DOHH2 (cell line): Measurements from ENCODE around the gene NR2C2.

Experiments
- H3F3A ChIP-seq: fragments of 200-600 bp; sonication (generic), shearing (Covaris generic); 2 replicates; pipeline ENCODE4 v1.6.0; 2016; ENCODE audit warnings: antibody characterized with exemption, mild to moderate bottlenecking; ENCODE audit not compliant: control insufficient read depth, insufficient read depth
- H3K27ac ChIP-seq: fragments of 200-600 bp; sonication (generic); 2 replicates; pipeline ENCODE4 v1.5.1; 2014; ENCODE audit warnings: low read depth, mild to moderate bottlenecking, low read length, moderate library complexity
- H3K27me3 ChIP-seq: fragments of 200-600 bp; sonication (generic); 2 replicates; pipeline ENCODE4 v1.6.1; 2014; ENCODE audit warnings: mild to moderate bottlenecking, low read length, mixed read lengths; ENCODE audit not compliant: control insufficient read depth
- H3K36me3 ChIP-seq: fragments of 200-600 bp; sonication (generic); 2 replicates; pipeline ENCODE4 v1.6.1; 2014; ENCODE audit warnings: mild to moderate bottlenecking, low read length, moderate library complexity, mixed read lengths; ENCODE audit not compliant: control insufficient read depth
- H3K4me1 ChIP-seq: fragments of 200-600 bp; sonication (generic); 2 replicates; pipeline ENCODE4 v1.6.1; 2014; ENCODE audit warnings: mild to moderate bottlenecking, low read length, mixed read lengths; ENCODE audit not compliant: control insufficient read depth
- H3K4me2 ChIP-seq: fragments of 200-600 bp; sonication (generic); 2 replicates; pipeline ENCODE4 v1.6.0; 2014; ENCODE audit warnings: mild to moderate bottlenecking, low read length, moderate library complexity
- H3K4me3 ChIP-seq: fragments of 200-600 bp; sonication (generic); 2 replicates; pipeline ENCODE4 v1.5.1; 2014; ENCODE audit warnings: mild to moderate bottlenecking, low read length, mixed read lengths
- H3K79me2 ChIP-seq: fragments of 200-600 bp; sonication (generic); 2 replicates; pipeline ENCODE4 v1.6.1; 2014; ENCODE audit warnings: mild to moderate bottlenecking, low read length, mixed read lengths; ENCODE audit not compliant: control insufficient read depth
- H3K9me2 ChIP-seq: fragments of 200-600 bp; sonication (generic); replicated peaks from 2 replicates; pipeline ENCODE4 v1.6.1; 2014; ENCODE audit warnings: mild to moderate bottlenecking, low read length, mixed read lengths; ENCODE audit not compliant: control insufficient read depth
- H3K9me3 ChIP-seq: fragments of 200-600 bp; sonication (generic); 2 replicates; pipeline ENCODE4 v1.6.1; 2014; ENCODE audit warnings: antibody characterized with exemption, low read length, mixed read lengths; ENCODE audit not compliant: control insufficient read depth, insufficient read depth
- H4K20me1 ChIP-seq: fragments of 200-600 bp; sonication (generic); 2 replicates; pipeline ENCODE4 v1.6.0; 2014; ENCODE audit warnings: low read depth, mild to moderate bottlenecking, antibody characterized with exemption, low read length, moderate library complexity; ENCODE audit not compliant: control insufficient read depth, insufficient read depth
- EZH2phosphoT487 ChIP-seq: fragments of 200-600 bp; sonication (generic); IDR thresholded peaks from 2 replicates; pipeline ENCODE4 v1.6.1; 2017; ENCODE audit warnings: borderline replicate concordance, mild to moderate bottlenecking, antibody characterized with exemption, low read length, moderate library complexity, mixed read lengths
- TF ChIP-seq, protein P1 (sequence below): fragments of 200-600 bp; sonication (generic); IDR thresholded peaks from one replicate; pipeline ENCODE4 v1.5.1; 2014; ENCODE audit warnings: antibody characterized with exemption, mild to moderate bottlenecking, low read depth, low read length; ENCODE audit not compliant: poor library complexity, severe bottlenecking

Gene NR2C2

GRCh38 chr3:14969671-14970070, 22.3 kb downstream of the NR2C2 start:
- Histone ChIP-seq H3F3A (peaks cover 2% of the 10 kb centered on the region; the same call in 1 of the 2 replicates), H3K4me1 (no peaks in the 10 kb centered on the region), H3K27ac (no peak overlapping the region), H3K27me3 (no peaks in the 10 kb centered on the region), H4K20me1 (no peaks in the 10 kb centered on the region), H3K4me3 (no peak overlapping the region), H3K4me2 (no peak overlapping the region), H3K9me2 (no peaks in the 10 kb centered on the region), H3K79me2 (peaks cover 13% of the 10 kb centered on the region), H3K36me3 (peaks cover 37% of the 10 kb centered on the region), H3K9me3 (peaks cover 6% of the 10 kb centered on the region; the same call in 1 of the 2 replicates)
- TF ChIP-seq, protein P1, sequence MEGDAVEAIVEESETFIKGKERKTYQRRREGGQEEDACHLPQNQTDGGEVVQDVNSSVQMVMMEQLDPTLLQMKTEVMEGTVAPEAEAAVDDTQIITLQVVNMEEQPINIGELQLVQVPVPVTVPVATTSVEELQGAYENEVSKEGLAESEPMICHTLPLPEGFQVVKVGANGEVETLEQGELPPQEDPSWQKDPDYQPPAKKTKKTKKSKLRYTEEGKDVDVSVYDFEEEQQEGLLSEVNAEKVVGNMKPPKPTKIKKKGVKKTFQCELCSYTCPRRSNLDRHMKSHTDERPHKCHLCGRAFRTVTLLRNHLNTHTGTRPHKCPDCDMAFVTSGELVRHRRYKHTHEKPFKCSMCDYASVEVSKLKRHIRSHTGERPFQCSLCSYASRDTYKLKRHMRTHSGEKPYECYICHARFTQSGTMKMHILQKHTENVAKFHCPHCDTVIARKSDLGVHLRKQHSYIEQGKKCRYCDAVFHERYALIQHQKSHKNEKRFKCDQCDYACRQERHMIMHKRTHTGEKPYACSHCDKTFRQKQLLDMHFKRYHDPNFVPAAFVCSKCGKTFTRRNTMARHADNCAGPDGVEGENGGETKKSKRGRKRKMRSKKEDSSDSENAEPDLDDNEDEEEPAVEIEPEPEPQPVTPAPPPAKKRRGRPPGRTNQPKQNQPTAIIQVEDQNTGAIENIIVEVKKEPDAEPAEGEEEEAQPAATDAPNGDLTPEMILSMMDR = no peak
- no peak for TF ChIP-seq EZH2phosphoT487

GRCh38 chr3:14976317-14976716, 28.9 kb downstream of the NR2C2 start:
- Histone ChIP-seq H3K9me3 (no peaks in the 10 kb centered on the region), H3F3A (no peaks in the 10 kb centered on the region), H3K79me2 (peaks cover 27% of the 10 kb centered on the region), H3K4me3 (no peak overlapping the region), H3K4me2 (no peak overlapping the region; the same call in 1 of the 2 replicates), H3K9me2 (no peaks in the 10 kb centered on the region), H3K27me3 (no peaks in the 10 kb centered on the region), H3K36me3 (peaks cover 23% of the 10 kb centered on the region; the same call in 1 of the 2 replicates), H3K27ac (no peak overlapping the region), H3K4me1 (peaks cover 22% of the 10 kb centered on the region), H4K20me1 (no peaks in the 10 kb centered on the region)
- TF ChIP-seq, protein P1 = no peak
- no peak for TF ChIP-seq EZH2phosphoT487

DNA sequence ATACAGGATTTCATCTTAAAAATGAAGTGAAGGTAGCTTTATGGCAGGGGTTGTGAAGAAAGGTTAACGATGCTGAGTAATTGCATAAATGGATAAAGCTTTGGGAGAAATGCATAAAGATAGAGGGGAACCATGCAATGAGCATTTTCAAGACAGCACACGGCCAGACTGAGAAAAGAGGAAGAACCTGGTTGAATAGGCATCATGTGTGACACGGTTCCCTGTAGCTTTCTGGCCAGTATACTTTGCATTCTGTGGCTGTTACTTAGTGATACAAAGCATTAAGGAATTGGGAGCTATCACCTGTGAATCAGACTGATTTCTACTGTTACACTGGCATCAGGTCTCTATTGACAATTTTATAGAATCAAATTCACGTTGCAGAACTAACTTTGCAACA, 33.3 kb downstream of the NR2C2 start:
- TF ChIP-seq EZH2phosphoT487 = no peak
- TF ChIP-seq, protein P1 = no peak
- no peak overlapping the region for H3K4me3 ChIP-seq
- peaks cover 8% of the 10 kb centered on the region; the same call in 1 of the 2 replicates for H3K36me3 ChIP-seq
- H3F3A ChIP-seq = no peaks in the 10 kb centered on the region
- peaks cover 26% of the 10 kb centered on the region for H3K79me2 ChIP-seq
- no peaks in the 10 kb centered on the region for H3K9me2 ChIP-seq
- no peak overlapping the region for H3K27ac ChIP-seq
- H3K9me3 ChIP-seq = no peaks in the 10 kb centered on the region
- H3K27me3 ChIP-seq = no peaks in the 10 kb centered on the region
- H4K20me1 ChIP-seq = no peaks in the 10 kb centered on the region
- peaks cover 22% of the 10 kb centered on the region for H3K4me1 ChIP-seq
- no peak overlapping the region for H3K4me2 ChIP-seq
